Measurements from ENCODE around the gene TGFBR3.
A peak's percentile ranks its signal among the peaks of the same experiment; 100 is the strongest.

Gene TGFBR3

GRCh38 chr1:91804546-91805023 lies 81.4 kb downstream of the TGFBR3 start:
- Histone ChIP-seq H2BK5ac (ENCODE audit: low read length) (no peak overlapping the region), H3K9ac (ENCODE audit: low read depth, low read length, poor library complexity) (no peak overlapping the region), H3K36me3 (replicated peaks in 1 of 2; ENCODE audit: control insufficient read depth in 2 of 2, insufficient read depth in 2 of 2, low read length in 2 of 2) (no peaks in the 10 kb centered on the region), H3K18ac (ENCODE audit: low read length) (peak overlapping the region; percentile 39), H2AK5ac (ENCODE audit: low read depth, low read length) (peak overlapping the region; percentile 10), H3K14ac (ENCODE audit: low read length) (no peak overlapping the region), H3K4ac (ENCODE audit: low read length) (no peak overlapping the region), H2BK120ac (ENCODE audit: low read depth, low read length) (no peak overlapping the region), H3K4me1 (ENCODE audit: control insufficient read depth in 2 of 2, insufficient read depth in 1 of 2, low read depth in 1 of 2, low read length in 2 of 2) (peaks cover 0 to 7% of the 10 kb centered on the region in 2 donors), H3K4me2 (ENCODE audit: insufficient read depth, low read length, poor library complexity, severe bottlenecking) (no peak overlapping the region), H2AFZ (ENCODE audit: low read length) (no peak overlapping the region), H4K8ac (ENCODE audit: low read depth, low read length) (no peak overlapping the region), H3K23ac (ENCODE audit: low read depth, low read length, poor library complexity) (peak overlapping the region; percentile 66), H3K79me1 (ENCODE audit: low read depth, low read length) (no peaks in the 10 kb centered on the region), H3K9me3 (replicated peaks in 1 of 2; ENCODE audit: control insufficient read depth in 2 of 2, insufficient read depth in 1 of 2, low read depth in 1 of 2, low read length in 2 of 2) (no peaks in the 10 kb centered on the region), H2BK15ac (ENCODE audit: low read length) (no peak overlapping the region), H4K91ac (ENCODE audit: low read depth, low read length, poor library complexity) (no peak overlapping the region), H3K4me3 (ENCODE audit: low read length in 2 of 2) (no peak overlapping the region), H3K27me3 (ENCODE audit: control insufficient read depth in 3 of 3, insufficient read depth in 3 of 3, low read depth in 1 of 3, low read length in 3 of 3) (no peaks in the 10 kb centered on the region), H3K27ac (replicated peaks; ENCODE audit: low read length) (no peak overlapping the region), H2BK12ac (ENCODE audit: low read length) (no peak overlapping the region)
- no CpG with 5 or more reads among the region's 13 CpGs for WGBS, 2 donors (ENCODE audit: extremely low coverage in 2 of 2, insufficient read length in 2 of 2, insufficient replicate concordance in 1 of 2)
- no peak for DNase-seq (ENCODE audit: low spot score)

- Histone ChIP-seq H3K4me1 (ENCODE audit: control insufficient read depth in 2 of 2, insufficient read depth in 1 of 2, low read depth in 1 of 2, low read length in 2 of 2) (peaks cover 0 to 8% of the 10 kb centered on the region in 2 donors), H2BK15ac (ENCODE audit: low read length) (no peak overlapping the region), H3K4me2 (ENCODE audit: insufficient read depth, low read length, poor library complexity, severe bottlenecking) (no peak overlapping the region), H3K79me1 (ENCODE audit: low read depth, low read length) (no peaks in the 10 kb centered on the region), H4K8ac (ENCODE audit: low read depth, low read length) (no peak overlapping the region), H3K9ac (ENCODE audit: low read depth, low read length, poor library complexity) (no peak overlapping the region), H3K9me3 (replicated peaks in 1 of 2; ENCODE audit: control insufficient read depth in 2 of 2, insufficient read depth in 1 of 2, low read depth in 1 of 2, low read length in 2 of 2) (no peaks in the 10 kb centered on the region), H2AFZ (ENCODE audit: low read length) (no peak overlapping the region), H2AK5ac (ENCODE audit: low read depth, low read length) (peak overlapping the region; percentile 10), H3K27ac (replicated peaks; ENCODE audit: low read length) (no peak overlapping the region), H3K14ac (ENCODE audit: low read length) (no peak overlapping the region), H3K36me3 (replicated peaks in 1 of 2; ENCODE audit: control insufficient read depth in 2 of 2, insufficient read depth in 2 of 2, low read length in 2 of 2) (no peaks in the 10 kb centered on the region), H3K23ac (ENCODE audit: low read depth, low read length, poor library complexity) (no peak overlapping the region), H4K91ac (ENCODE audit: low read depth, low read length, poor library complexity) (no peak overlapping the region), H2BK5ac (ENCODE audit: low read length) (no peak overlapping the region), H2BK120ac (ENCODE audit: low read depth, low read length) (no peak overlapping the region), H3K18ac (ENCODE audit: low read length) (peak overlapping the region; percentile 39), H2BK12ac (ENCODE audit: low read length) (no peak overlapping the region), H3K4ac (ENCODE audit: low read length) (no peak overlapping the region), H3K27me3 (ENCODE audit: control insufficient read depth in 3 of 3, insufficient read depth in 3 of 3, low read depth in 1 of 3, low read length in 3 of 3) (no peaks in the 10 kb centered on the region), H3K4me3 (ENCODE audit: low read length in 2 of 2) (no peak overlapping the region)
- no CpG with 5 or more reads among the region's 6 CpGs for WGBS, 2 donors (ENCODE audit: extremely low coverage in 2 of 2, insufficient read length in 2 of 2, insufficient replicate concordance in 1 of 2)
- DNase-seq (ENCODE audit: low spot score), result no peak
These were observed 82.0 kb downstream of the TGFBR3 start for GRCh38 chr1:91803847-91804545.

GRCh38 chr1:91803123-91803522 lies 82.8 kb downstream of the TGFBR3 start:
- H3K79me1 ChIP-seq (ENCODE audit: low read depth, low read length), result no peaks in the 10 kb centered on the region
- no peak overlapping the region for H3K23ac ChIP-seq (ENCODE audit: low read depth, low read length, poor library complexity)
- H2BK12ac ChIP-seq (ENCODE audit: low read length), result no peak overlapping the region
- no peaks in the 10 kb centered on the region for H3K36me3 ChIP-seq (replicated peaks in 1 of 2; ENCODE audit: control insufficient read depth in 2 of 2, insufficient read depth in 2 of 2, low read length in 2 of 2)
- no CpG with 5 or more reads among the region's 8 CpGs for WGBS, 2 donors (ENCODE audit: extremely low coverage in 2 of 2, insufficient read length in 2 of 2, insufficient replicate concordance in 1 of 2)
- no peak overlapping the region for H3K4ac ChIP-seq (ENCODE audit: low read length)
- H3K27ac ChIP-seq (replicated peaks; ENCODE audit: low read length), result no peak overlapping the region
- DNase-seq (ENCODE audit: low spot score), result no peak
- H3K27me3 ChIP-seq (ENCODE audit: control insufficient read depth in 3 of 3, insufficient read depth in 3 of 3, low read depth in 1 of 3, low read length in 3 of 3), result no peaks in the 10 kb centered on the region
- no peak overlapping the region for H2AFZ ChIP-seq (ENCODE audit: low read length)
- H3K14ac ChIP-seq (ENCODE audit: low read length), result no peak overlapping the region
- peak overlapping the region; percentile 62 for H3K18ac ChIP-seq (ENCODE audit: low read length)
- H2BK120ac ChIP-seq (ENCODE audit: low read depth, low read length), result no peak overlapping the region
- no peak overlapping the region for H2AK5ac ChIP-seq (ENCODE audit: low read depth, low read length)
- H3K4me1 ChIP-seq (ENCODE audit: control insufficient read depth in 2 of 2, insufficient read depth in 1 of 2, low read depth in 1 of 2, low read length in 2 of 2), result peaks cover 0 to 13% of the 10 kb centered on the region in 2 donors
- H3K4me2 ChIP-seq (ENCODE audit: insufficient read depth, low read length, poor library complexity, severe bottlenecking), result no peak overlapping the region
- H3K4me3 ChIP-seq (ENCODE audit: low read length in 2 of 2), result no peak overlapping the region
- H3K9ac ChIP-seq (ENCODE audit: low read depth, low read length, poor library complexity), result no peak overlapping the region
- H3K9me3 ChIP-seq (replicated peaks in 1 of 2; ENCODE audit: control insufficient read depth in 2 of 2, insufficient read depth in 1 of 2, low read depth in 1 of 2, low read length in 2 of 2), result no peaks in the 10 kb centered on the region
- no peak overlapping the region for H2BK5ac ChIP-seq (ENCODE audit: low read length)
- H4K8ac ChIP-seq (ENCODE audit: low read depth, low read length), result peak overlapping the region; percentile 20
- H4K91ac ChIP-seq (ENCODE audit: low read depth, low read length, poor library complexity), result no peak overlapping the region
- H2BK15ac ChIP-seq (ENCODE audit: low read length), result no peak overlapping the region

- H3K4me3 ChIP-seq (ENCODE audit: low read length in 2 of 2), result no peak overlapping the region
These were observed 84.3 kb downstream of the TGFBR3 start for GRCh38 chr1:91801496-91802115.

More at GRCh38 chr1:91801496-91802115, 84.3 kb downstream of the TGFBR3 start:
- no peaks in the 10 kb centered on the region for H3K27me3 ChIP-seq (ENCODE audit: control insufficient read depth in 3 of 3, insufficient read depth in 3 of 3, low read depth in 1 of 3, low read length in 3 of 3)
- no peak overlapping the region for H3K4ac ChIP-seq (ENCODE audit: low read length)
- no peaks in the 10 kb centered on the region for H3K79me1 ChIP-seq (ENCODE audit: low read depth, low read length)
- H3K18ac ChIP-seq (ENCODE audit: low read length), result no peak overlapping the region
- no peak overlapping the region for H2AK5ac ChIP-seq (ENCODE audit: low read depth, low read length)
- no peak overlapping the region for H3K14ac ChIP-seq (ENCODE audit: low read length)
- no peak overlapping the region for H2BK120ac ChIP-seq (ENCODE audit: low read depth, low read length)
- no peak overlapping the region for H3K27ac ChIP-seq (replicated peaks; ENCODE audit: low read length)
- no peak overlapping the region for H2BK15ac ChIP-seq (ENCODE audit: low read length)
- peaks cover 0 to 15% of the 10 kb centered on the region in 2 donors for H3K4me1 ChIP-seq (ENCODE audit: control insufficient read depth in 2 of 2, insufficient read depth in 1 of 2, low read depth in 1 of 2, low read length in 2 of 2)
- no peak overlapping the region for H3K4me2 ChIP-seq (ENCODE audit: insufficient read depth, low read length, poor library complexity, severe bottlenecking)
- no peaks in the 10 kb centered on the region for H3K9me3 ChIP-seq (replicated peaks in 1 of 2; ENCODE audit: control insufficient read depth in 2 of 2, insufficient read depth in 1 of 2, low read depth in 1 of 2, low read length in 2 of 2)
- H2BK5ac ChIP-seq (ENCODE audit: low read length), result no peak overlapping the region
- H3K36me3 ChIP-seq (replicated peaks in 1 of 2; ENCODE audit: control insufficient read depth in 2 of 2, insufficient read depth in 2 of 2, low read length in 2 of 2), result no peaks in the 10 kb centered on the region
- no peak overlapping the region for H3K23ac ChIP-seq (ENCODE audit: low read depth, low read length, poor library complexity)
- H2BK12ac ChIP-seq (ENCODE audit: low read length), result no peak overlapping the region
- no peak overlapping the region for H3K9ac ChIP-seq (ENCODE audit: low read depth, low read length, poor library complexity)
- no CpG with 5 or more reads among the region's 3 CpGs for WGBS, 2 donors (ENCODE audit: extremely low coverage in 2 of 2, insufficient read length in 2 of 2, insufficient replicate concordance in 1 of 2)
- H4K91ac ChIP-seq (ENCODE audit: low read depth, low read length, poor library complexity), result no peak overlapping the region
- no peak overlapping the region for H4K8ac ChIP-seq (ENCODE audit: low read depth, low read length)
- DNase-seq (ENCODE audit: low spot score), result no peak
- H2AFZ ChIP-seq (ENCODE audit: low read length), result no peak overlapping the region

Data from neuronal stem cell (in vitro differentiated cells).